GM20000 (cell line): ENCODE data around the gene PHF1.
"Not testable (repeated sequence)": the region's sequence is repeated elsewhere in the genome, so short reads cannot be mapped to it uniquely, and the experiment has no call there.

Experiments used
- DNase-seq: peaks from one replicate; pipeline ENCODE4 v3.0.0; 2012; ENCODE audit warnings: low spot score
- CTCF ChIP-seq: IDR thresholded peaks from 2 replicates; pipeline ENCODE4 v1.5.1; 2012; ENCODE audit warnings: mild to moderate bottlenecking, control low read depth; ENCODE audit errors: extremely low read depth, missing control alignments

PHF1 gene

GRCh38 chr6:33375143-33375671, 35.6 kb upstream of the PHF1 start:
- TF ChIP-seq CTCF = no peak
- DNase-seq = no peak

- no peak for TF ChIP-seq CTCF
- no peak for DNase-seq
These were observed 33.6 kb upstream of the PHF1 start for GRCh38 chr6:33377171-33377570.

- not testable (repeated sequence) for DNase-seq
These were observed 31.6 kb upstream of the PHF1 start for GRCh38 chr6:33379184-33379583.

DNA sequence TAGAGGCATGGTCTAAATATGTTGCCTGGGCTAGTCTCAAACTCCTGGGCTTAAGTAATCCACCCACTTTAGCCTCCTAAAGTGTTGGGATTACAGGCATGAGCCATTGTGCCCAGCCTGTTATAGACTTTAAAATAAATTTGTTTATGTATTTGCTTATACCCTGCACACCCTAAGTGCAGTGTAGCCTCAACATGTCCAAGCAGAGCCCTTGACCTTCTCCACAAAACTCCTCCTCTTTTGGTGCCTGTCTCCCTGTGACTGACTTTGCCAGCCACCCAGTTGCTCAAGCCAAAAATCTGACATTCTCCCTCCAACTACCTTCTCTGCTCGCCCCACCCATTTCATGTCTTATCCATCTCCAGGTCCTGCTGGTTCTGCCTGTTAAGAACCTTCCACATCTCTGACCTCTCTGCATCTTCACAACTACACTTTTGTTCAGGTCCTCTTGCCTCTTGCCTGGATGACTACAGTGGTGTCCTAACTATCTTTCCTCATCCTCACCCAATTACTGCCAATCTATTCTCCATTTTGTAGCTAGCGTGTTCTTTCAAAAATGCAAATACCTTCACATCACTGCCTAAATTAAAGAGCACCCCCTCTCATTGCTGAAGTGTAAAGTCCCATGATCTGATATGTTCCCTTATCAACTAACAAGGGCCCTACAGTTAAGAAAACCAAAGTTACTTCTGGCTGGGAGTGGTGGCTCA, 30.4 kb upstream of the PHF1 start:
- TF ChIP-seq CTCF = no peak
- no peak for DNase-seq

DNA sequence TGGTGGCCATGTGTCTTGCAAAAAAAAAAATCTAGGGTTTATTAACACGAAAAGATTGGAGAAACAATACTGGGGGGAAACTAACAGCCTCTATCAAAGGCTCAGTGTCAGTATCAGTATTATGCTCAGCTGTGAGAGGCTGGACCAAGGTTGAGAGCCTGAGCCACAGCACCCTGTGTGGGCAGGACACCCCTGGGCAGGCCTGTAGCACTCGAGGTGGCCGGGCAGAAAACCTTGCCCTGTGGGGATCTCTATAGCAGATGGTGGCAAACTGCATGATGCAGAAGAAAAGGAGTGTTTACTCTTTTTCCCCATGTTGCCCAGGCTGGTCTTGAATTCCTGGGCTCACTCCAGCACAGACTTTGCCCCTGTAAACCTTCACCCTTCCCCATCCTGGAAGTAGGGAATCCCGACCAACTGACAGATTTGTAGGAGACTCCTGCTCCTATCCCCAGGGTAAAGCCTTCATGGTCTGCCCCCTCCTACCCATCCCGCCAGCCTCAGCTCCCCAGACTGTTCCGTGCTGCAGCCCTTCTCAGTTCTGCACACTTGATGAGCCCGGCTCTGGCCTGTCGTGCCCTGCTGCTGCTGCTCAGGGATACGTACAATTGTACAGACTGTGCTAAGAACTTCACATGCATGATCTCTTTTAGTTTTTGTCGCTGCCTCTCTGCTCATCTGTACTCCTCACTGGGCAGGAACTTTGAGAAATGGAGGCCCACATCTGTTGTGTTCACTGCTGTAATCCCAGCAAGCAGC, 27.2 kb upstream of the PHF1 start:
- TF ChIP-seq CTCF = no peak
- DNase-seq = no peak

- DNase-seq = no peak
- no peak for TF ChIP-seq CTCF
These were observed 26.2 kb upstream of the PHF1 start for GRCh38 chr6:33384581-33385020.

- TF ChIP-seq CTCF = no peak
- no peak for DNase-seq
These were observed 20.6 kb upstream of the PHF1 start for GRCh38 chr6:33390173-33390572.
